ENCODE results near the gene PDLIM5.

DNA sequence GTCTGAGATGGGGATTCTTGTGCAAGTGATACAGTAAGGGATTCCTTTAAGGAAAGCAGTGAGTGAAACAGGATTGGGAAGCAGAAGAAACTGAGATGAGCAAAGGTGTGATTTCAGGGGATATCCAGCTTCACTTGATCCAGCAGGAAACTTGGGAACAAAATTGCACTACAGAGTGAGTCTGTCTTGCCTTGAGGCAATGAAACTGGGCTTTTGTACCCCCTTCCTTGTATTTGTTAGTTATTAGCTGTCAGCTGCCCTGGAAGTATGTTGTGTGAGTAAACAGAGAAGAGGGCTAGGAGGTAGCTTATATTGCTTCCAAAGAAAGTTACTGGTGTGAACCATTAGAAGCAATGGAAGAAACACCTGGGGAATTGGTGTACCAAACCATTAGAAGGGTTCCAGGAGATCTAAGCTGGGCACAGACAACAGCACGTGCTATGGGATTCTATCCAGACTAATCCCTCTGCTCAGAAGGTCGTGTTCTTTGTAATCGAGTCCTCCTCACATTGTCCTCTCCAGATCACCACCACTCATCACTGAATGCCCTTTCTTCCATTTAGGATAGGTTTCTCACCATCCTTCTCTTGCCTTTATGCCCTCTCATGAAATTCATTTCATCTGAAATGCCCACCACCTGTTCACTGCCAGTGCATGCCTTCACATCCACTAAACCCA, 76.0 kb downstream of the PDLIM5 start:
- TF ChIP-seq CTCF (IDR thresholded peaks at IDR 0.05): no peak
- TF ChIP-seq EP300 (IDR thresholded peaks at IDR 0.05): no peak

Measured in suprapubic skin (tissue), 3 donors.